Activated CD4-positive, alpha-beta T cell treated with anti-CD3 and anti-CD28 coated beads, Interleukin-2, Interleukin-4, amounts not matched to agents 100 ng/mL and 50 ng/mL, durations not matched to agents 16 hours and 8 hours (primary cell): ENCODE measurements around the gene MGAT5.
"Not testable (repeated sequence)": the region's sequence is repeated elsewhere in the genome, so short reads cannot be mapped to it uniquely, and the experiment has no call there.

Source experiments
- DNase-seq: peaks from one replicate; pipeline ENCODE4 v3.0.0-alpha.2; 2020; ENCODE audit warnings: low spot score

The MGAT5 gene

GRCh38 chr2:134469516-134470115, 215.7 kb downstream of the MGAT5 start:
- DNase-seq: no peak

GRCh38 chr2:134470561-134471168, 216.8 kb downstream of the MGAT5 start:
- DNase-seq: no peak

DNA sequence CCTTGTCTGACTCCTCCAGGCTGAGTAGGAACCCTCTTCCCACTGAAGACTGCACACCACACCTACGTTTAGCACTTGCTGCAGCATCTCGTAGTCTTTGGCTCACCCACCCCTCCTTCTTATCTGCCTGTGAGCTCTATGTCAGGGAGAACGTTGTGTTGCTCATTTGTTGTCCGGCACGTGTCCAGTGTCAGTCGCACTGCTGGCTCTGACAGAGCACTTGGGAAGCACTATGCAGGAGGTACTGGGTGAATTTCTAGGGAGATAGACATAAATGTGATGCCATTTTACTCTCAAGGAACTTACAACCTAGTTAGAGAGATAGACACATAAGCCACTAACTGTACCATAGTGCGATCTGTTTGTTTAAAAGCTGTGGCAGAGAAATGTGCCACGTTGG, 223.1 kb downstream of the MGAT5 start:
- not testable (repeated sequence) for DNase-seq

- no peak for DNase-seq
Observed at GRCh38 chr2:134479696-134480330, 225.9 kb downstream of the MGAT5 start.

- DNase-seq: no peak
Observed at GRCh38 chr2:134482131-134482723, 228.4 kb downstream of the MGAT5 start.

DNA sequence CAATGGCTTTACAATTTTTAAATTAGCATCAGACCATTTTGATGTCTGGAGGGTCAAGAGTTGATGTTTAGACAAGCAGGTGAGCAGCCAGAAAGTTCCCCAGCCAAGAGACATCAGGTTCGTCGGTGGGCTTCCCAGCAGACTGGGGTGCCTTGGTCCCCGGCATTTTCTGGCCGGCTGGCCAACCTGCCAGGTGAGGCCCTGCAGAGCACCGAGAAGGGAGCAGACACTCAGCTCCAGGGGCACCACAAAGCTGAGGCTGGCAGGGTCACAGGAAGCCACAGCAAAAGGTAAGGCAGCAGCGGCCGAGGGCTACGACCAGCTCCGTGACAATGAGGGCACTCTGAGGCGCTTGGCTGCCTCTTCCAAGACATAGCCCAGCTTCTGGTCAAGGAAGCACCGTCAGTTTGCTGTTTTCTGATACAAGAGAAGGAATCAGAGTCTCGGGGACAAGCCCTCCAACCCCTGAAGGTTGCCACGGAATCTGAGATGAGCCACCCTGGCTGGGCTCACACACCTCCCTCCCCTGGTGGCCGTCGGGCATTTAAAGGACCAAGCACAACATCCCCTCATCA, 229.0 kb downstream of the MGAT5 start:
- no peak for DNase-seq

DNA sequence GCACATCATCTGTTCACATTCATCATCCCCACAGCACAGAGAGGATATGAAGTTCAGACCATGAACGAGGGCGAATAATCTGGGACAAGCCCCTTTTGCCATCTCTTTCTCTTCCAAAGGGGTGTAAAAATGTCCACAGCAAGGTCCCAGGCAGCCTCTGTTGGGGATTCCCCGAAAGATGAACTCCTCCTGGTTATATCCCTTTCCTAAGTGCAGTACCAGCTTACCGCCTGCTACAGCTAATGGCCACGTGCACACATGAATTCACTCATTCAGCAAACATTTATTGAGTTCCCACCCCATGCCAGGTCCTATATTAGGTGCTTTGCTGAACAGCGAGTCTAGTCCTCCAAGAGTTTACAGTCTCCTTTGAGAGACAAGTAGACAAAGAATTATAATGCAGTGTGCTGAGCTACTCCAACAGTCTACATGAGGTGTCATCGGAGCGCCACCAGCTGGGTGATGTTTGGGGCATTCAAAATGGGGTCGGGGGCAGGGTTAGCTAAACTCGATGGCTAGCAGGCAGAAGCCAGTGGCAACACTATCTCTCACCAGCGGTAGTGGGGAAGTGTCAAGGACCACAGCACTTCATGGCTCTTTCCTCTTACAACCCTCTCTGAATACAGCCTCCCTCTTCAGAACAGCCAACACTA, 236.0 kb downstream of the MGAT5 start:
- no peak for DNase-seq

DNA sequence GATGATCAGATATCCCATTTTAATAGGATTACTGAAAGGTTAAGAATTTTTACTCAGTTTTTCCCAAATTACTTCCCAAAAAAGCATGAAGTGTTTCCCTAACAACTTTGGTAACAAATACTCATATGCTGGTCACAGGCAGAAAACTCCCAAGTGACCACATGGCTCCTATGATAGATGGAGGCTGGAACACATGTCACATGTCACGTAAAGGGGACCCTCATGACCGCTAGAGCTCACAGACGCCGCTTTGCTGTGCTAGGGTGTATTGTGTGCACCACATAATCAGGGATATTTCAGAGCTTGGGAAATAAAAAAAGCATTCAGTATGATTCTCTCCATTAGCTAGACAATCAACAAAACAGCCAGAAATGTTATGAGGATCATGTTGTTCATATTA, 236.7 kb downstream of the MGAT5 start:
- no peak for DNase-seq

- DNase-seq: no peak
Observed at GRCh38 chr2:134491022-134491421, 237.2 kb downstream of the MGAT5 start.

DNA sequence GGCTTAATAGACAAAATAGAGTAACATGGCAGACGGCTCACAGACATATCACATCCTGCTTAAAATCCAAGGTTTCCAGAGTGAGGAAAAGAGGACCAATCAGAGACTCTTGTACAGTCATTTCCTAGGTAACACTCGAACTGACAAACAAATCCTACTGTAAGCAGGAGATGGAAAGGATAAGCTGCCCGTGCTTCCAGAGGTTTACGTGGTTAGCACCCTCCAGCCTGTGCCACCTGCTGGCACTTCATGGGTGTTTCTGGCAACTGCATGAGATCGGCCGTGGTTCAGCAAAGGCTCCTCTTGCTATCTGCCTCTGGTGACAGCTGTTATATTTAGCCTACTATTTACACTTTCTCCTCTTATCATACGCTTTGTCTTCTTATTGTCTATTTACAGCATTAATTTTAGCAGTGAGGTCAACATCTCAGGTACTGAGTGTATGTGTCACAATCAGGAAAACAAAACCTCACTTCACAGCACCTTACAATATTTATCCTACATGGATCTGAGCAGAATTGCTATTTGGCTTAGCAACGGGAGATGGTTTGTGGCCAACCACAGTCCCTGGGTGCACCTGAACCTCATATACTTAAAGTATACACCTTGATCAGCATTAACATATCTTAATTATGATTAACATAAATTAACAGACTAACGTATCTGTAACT, 238.0 kb downstream of the MGAT5 start:
- no peak for DNase-seq

- DNase-seq: no peak
Observed at GRCh38 chr2:134493797-134494196, 239.9 kb downstream of the MGAT5 start.

DNA sequence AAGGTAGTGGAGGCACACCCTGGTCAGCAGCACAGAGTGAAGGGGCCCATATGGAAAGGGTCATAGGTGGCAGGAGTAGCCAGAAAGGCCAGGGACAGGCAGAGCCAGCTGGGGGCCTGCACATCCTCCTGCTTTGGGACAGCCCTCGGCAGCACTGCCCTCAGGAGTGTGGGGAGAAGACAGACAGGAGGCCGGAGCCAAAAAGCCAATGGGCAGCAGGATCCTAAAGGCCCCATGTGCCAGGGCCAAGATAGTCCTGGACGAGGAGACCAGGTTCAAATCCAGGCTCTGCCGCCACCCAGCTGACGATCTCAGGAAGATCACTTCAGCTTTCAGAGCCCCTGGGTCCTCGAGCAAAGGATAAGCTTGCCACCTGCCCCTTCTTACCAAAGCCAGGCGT, 244.8 kb downstream of the MGAT5 start:
- no peak for DNase-seq

DNA sequence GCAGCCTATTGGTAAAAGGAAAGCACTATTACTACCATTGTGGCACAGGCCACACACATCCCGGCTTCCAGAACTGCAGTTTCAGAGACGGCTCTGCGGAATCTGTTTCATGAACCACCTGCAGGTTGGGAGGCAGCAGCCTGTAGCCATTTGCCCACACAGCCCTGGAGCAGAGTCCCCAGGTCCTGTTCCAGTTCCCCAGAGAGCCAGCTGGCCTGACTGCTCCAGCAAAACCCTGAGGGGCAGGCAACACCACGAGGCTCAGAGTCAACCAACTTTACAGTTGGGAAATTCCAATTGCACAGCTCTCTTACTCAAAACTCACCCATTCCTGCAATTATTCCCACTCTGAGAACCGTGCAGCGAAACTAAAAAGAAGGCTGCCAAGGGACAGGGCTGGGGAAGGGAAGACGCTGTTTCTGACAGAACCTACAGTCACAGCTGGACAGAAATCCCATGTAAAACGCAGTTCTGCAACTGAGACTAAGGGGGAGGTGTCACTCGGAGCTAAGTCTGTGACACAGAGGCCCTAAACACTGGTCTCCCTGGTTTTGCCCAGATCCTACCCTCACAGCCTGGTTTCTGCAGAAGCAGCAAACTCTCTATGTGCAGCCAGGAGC, 245.5 kb downstream of the MGAT5 start:
- DNase-seq: no peak

GRCh38 chr2:134500211-134500935, 246.5 kb downstream of the MGAT5 start:
- no peak for DNase-seq

DNA sequence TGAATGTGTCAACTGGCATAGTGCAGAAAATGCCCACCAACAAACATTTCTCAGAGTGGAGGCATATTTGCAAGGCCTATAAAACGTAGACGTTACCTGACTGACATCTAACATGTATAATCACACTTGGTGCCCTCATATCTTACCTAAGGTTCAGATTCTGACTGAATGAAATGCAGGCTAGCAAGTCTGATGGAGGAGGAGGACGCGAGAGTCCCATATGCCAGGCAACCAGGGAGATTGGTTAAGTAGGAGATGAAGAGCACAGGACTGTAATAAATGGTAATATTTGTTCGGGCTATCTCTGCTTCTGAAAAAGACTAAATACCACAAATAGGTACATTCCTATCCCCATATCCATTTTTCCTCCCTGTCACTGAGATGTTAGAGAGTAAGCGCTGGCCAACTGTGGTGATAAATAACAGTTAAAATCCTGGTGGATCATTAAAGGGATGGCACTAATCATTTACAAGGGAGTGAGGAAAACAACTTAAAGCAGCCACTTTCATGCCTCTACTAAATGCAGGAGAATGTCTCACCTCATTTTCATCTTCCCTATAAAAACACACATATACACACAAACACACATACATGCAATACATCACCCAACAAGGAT, 247.7 kb downstream of the MGAT5 start:
- DNase-seq: no peak

- DNase-seq: no peak
Observed at GRCh38 chr2:134502104-134502503, 248.2 kb downstream of the MGAT5 start.
